Stimulated activated CD8-positive, alpha-beta memory T cell treated with anti-CD3 and anti-CD28 coated beads, Interleukin-12 subunit alpha, Interleukin-12 subunit beta, amount 100 ng/mL, for 1 hour (primary cell): ENCODE results near the gene KLHL29.

Source experiments
- DNase-seq: peaks from one replicate; pipeline ENCODE4 v3.0.0-alpha.2; 2020; ENCODE audit warnings: low read depth

Gene KLHL29

GRCh38 chr2:23616630-23617029 is 231.7 kb downstream of the KLHL29 start:
- no peak for DNase-seq

- no peak for DNase-seq
Measured at GRCh38 chr2:23617167-23617810, 232.3 kb downstream of the KLHL29 start.

GRCh38 chr2:23617811-23618215 is 232.8 kb downstream of the KLHL29 start:
- no peak for DNase-seq

- DNase-seq, result no peak
Measured at GRCh38 chr2:23618265-23618664, 233.3 kb downstream of the KLHL29 start.

- DNase-seq, result no peak
Measured at GRCh38 chr2:23618794-23619530, 234.0 kb downstream of the KLHL29 start.

- DNase-seq, result no peak
Measured at GRCh38 chr2:23619941-23620340, 235.0 kb downstream of the KLHL29 start.

- no peak for DNase-seq
Measured at GRCh38 chr2:23620841-23621341, 235.9 kb downstream of the KLHL29 start.

GRCh38 chr2:23621616-23622015 is 236.6 kb downstream of the KLHL29 start:
- DNase-seq, result no peak

GRCh38 chr2:23622466-23622865 is 237.5 kb downstream of the KLHL29 start:
- DNase-seq, result no peak

- DNase-seq, result no peak
Measured at GRCh38 chr2:23622966-23623675, 238.1 kb downstream of the KLHL29 start.

- no peak for DNase-seq
Measured at GRCh38 chr2:23624378-23624777, 239.4 kb downstream of the KLHL29 start.

GRCh38 chr2:23624915-23625314 is 239.9 kb downstream of the KLHL29 start:
- no peak for DNase-seq

- no peak for DNase-seq
Measured at GRCh38 chr2:23625726-23626125, 240.7 kb downstream of the KLHL29 start.

- no peak for DNase-seq
Measured at GRCh38 chr2:23626701-23627230, 241.8 kb downstream of the KLHL29 start.

GRCh38 chr2:23627236-23628009 is 242.4 kb downstream of the KLHL29 start:
- no peak for DNase-seq

GRCh38 chr2:23628926-23629771 is 244.2 kb downstream of the KLHL29 start:
- no peak for DNase-seq

GRCh38 chr2:23629772-23630480 is 244.9 kb downstream of the KLHL29 start:
- no peak for DNase-seq

GRCh38 chr2:23630961-23631360 is 246.0 kb downstream of the KLHL29 start:
- no peak for DNase-seq

- no peak for DNase-seq
Measured at GRCh38 chr2:23631389-23631788, 246.4 kb downstream of the KLHL29 start.

- DNase-seq, result no peak
Measured at GRCh38 chr2:23632386-23632785, 247.4 kb downstream of the KLHL29 start.
